Gastrocnemius medialis (tissue), 4 donors: ENCODE results near the gene RPL29.

ENCODE experiments used
- POLR2A ChIP-seq, 2 donors: fragments of 450-650 bp; IDR thresholded peaks; one replicate each; pipeline ENCODE4 v1.6.1; 2017; ENCODE audit warnings: antibody characterized with exemption in 2 of 2, mild to moderate bottlenecking in 2 of 2, moderate library complexity in 2 of 2
- TF ChIP-seq, protein P1 (sequence below), 5 experiments: fragments of 450-650 bp in 3 of 5; fragments of 200-600 bp in 2 of 5; sonication (generic) in 2 of 5; IDR thresholded peaks in 4 of 5; conservative IDR thresholded peaks in 1 of 5; 1 replicate in 4 of 5; 2 replicates in 1 of 5; pipeline ENCODE4 v1.5.1; 2016 to 2019; ENCODE audit warnings: antibody characterized with exemption in 5 of 5, mild to moderate bottlenecking in 3 of 5, moderate library complexity in 3 of 5

DNA sequence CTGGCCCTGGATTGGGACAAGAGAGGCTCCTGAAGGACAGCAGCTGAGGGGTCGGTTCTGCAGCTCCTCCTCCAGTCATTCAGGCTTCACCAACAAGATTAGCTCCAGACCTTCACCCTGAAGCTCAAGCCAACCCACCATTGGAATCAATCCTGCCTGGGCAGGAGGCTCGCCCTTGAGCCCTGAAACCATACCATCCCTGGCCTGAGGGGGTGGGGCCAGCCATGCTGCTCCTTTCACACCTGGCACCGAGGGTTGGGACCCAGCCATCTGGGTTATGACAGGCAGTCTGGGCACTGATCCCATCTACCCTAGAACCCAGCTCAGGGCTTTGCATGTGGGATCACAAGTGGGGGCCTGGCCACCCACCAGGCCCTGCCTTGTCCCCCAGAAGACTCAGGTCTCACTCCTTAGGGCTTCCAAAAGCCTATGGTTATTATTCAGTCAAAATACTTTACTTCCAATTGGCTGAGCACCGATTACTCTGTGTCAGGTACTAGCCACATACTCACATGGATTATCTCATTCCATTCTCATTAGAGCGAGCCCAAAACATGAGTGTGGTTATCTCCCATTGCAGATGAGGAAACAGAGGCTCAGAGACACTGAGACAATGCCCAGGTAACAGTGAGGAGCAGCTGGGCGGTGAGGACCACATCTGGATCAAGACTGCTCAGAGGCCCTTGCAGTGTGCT is 24.9 kb downstream of the RPL29 start:
- TF ChIP-seq, protein P1, sequence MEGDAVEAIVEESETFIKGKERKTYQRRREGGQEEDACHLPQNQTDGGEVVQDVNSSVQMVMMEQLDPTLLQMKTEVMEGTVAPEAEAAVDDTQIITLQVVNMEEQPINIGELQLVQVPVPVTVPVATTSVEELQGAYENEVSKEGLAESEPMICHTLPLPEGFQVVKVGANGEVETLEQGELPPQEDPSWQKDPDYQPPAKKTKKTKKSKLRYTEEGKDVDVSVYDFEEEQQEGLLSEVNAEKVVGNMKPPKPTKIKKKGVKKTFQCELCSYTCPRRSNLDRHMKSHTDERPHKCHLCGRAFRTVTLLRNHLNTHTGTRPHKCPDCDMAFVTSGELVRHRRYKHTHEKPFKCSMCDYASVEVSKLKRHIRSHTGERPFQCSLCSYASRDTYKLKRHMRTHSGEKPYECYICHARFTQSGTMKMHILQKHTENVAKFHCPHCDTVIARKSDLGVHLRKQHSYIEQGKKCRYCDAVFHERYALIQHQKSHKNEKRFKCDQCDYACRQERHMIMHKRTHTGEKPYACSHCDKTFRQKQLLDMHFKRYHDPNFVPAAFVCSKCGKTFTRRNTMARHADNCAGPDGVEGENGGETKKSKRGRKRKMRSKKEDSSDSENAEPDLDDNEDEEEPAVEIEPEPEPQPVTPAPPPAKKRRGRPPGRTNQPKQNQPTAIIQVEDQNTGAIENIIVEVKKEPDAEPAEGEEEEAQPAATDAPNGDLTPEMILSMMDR (IDR thresholded peaks at IDR 0.05 in 4 of 5, conservative IDR thresholded peaks at IDR 0.05 in 1 of 5), result no peak
- TF ChIP-seq POLR2A (IDR thresholded peaks at IDR 0.05), result no peak
